Suppressor macrophage treated with lipopolysaccharide for 1 hour (primary cell): Measurements from ENCODE around the gene KIF6.

Experiments used
- DNase-seq, 3 donors: peaks; one replicate each; pipeline ENCODE4 v3.0.0-alpha.2; 2020 to 2022

KIF6 gene

DNA sequence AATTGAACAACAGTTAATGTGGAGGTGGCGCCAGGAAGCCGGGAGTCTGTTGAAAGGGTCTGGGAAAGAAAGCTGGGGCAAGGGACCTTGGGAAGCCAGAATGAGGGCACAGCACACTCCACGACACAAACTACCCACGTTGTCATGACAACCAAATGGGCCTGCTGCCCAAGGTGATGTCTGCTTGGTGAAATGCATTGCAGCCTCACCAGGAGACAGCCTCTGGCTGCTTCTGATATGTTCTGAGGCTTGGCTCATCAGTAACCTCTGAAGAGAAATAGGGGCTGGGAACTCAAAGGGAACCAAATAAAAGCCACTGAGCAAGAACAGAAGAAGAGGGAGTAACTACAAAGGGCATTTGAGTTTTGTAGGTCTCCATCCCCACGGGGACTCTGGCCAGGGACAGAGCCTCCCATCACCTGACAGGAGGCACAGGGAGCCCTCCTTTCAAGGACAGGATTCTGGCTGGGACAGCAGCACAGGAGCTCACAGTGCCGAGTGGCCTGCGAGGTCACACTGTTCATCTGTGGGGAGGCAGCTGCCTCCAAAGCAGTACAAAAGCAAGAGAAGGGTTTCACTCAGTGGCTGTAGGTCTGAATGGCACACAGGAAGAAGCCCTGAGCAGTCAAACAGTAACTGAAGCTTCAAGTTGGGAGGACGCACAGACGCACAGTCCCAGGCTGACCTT lies 358.1 kb downstream of the KIF6 start:
- DNase-seq: no peak

GRCh38 chr6:39365281-39366074 lies 359.7 kb downstream of the KIF6 start:
- peak; percentile 33 to 44 (median 43) for DNase-seq

DNA sequence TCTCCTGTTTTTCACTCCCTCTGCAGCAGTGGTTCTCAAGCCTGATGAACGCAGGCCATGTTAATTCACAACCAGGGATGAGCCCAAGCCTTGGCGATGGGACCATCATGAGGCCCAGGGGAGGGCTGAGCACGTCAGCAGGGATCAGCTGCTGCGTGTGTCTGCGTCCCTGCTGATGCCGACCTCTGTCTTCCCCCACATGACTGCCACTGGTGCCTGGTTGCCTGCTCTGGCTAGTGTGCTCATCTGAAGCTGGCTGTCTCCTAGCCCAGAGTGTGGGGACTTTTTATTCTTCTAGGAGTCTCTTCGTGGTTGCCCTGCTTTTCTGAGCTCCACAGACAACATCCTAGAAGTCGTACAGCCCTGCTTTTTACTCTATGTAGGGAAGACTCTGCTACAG lies 361.9 kb downstream of the KIF6 start:
- DNase-seq: no peak

- DNase-seq: no peak
Measured at GRCh38 chr6:39362487-39362865, 362.7 kb downstream of the KIF6 start.

DNA sequence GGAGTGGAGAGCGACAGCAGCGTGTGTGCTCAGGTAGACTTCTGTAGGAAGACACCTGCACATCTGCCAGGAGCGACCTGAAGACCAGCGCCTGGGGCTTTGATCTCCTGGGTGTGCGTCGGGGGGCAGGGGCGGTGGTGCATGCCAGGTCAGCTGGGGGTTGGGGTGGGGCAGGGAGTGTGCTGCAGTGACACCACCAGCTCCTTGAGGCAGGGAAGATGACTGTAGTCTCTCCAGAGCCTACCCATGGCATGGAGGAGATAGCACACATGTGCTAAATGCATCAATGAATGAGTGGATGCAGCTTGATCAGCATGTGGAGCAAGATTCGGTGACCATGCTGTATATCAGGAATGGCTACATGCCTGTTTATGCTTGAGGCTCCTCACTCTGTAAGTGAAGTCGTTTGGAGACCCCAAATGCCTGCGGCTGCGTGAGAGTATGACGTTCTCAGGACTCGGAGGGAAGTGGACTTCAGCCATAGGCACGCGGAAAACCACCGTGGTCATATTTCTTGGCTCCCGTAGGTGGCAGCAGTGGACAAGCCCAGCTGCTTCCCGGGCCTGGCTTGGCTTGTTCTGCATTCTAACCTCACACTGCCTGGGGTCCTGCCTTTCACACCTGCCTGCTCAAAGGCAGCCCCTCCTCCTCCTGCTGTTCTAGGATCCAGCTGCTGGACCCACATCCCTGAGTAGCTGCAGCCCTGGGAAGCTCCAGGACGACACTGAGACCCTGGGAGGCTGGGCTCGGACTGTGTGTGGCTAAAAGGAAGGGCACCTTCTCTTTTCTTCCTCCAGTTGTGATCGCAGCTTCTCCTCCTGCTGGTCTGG lies 363.3 kb downstream of the KIF6 start:
- peak; percentile 70 to 83 (median 82) for DNase-seq

DNA sequence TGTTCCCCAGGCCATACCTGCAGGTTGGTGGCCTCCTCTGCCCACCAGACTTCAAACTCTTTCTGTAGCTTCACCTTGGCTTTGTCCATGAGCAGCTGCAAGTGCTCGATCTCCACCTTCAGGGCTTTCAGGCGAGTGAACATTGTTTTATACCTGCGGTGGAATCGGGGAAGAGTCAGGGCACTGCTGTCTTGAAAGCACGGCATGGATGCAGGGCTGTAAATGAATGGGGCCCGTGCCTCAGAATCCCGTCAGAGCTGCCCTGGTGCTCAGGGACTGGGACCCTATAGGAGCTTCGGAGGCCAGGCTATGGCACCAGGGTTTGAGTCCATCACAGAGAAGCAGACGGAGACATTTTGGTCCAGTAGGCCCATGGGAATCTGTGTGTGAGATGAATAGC lies 364.8 kb downstream of the KIF6 start:
- no peak for DNase-seq

- peak in 1 of 3 donors; percentile 26 for DNase-seq
Measured at GRCh38 chr6:39357998-39358686, 367.1 kb downstream of the KIF6 start.

DNA sequence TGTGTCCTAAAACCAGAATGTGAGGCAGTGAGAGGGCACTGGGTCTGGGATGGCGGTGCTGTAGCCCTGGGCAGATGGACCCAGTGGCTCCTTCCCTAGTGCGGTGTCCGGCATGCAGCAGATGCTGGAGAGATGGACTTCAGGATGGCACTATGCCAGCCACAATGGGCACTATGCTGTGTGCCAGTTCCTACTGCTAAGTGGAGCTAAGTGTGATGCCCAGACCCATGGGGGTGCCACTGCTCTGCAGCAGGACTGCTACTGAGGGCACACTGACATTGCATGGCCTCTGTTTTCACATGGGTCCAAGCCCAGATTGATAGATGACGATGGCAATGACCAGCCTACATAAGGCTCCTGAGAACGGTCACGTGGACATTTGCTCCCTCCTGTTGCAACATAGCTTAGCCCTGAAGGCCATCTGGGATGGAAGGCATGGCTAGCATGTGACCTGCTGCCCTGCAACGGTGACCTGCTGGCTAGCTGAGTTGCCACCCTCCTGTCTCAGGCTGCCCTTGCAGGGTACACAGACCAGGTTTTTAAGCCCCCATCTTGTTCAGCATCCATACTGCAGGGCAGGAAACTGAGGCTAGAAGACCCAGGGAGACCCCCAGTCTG lies 371.4 kb downstream of the KIF6 start:
- DNase-seq: no peak

- no peak for DNase-seq
Measured at GRCh38 chr6:39350723-39351505, 374.3 kb downstream of the KIF6 start.

GRCh38 chr6:39348740-39349139 lies 376.5 kb downstream of the KIF6 start:
- DNase-seq: no peak

- peak; percentile 69 to 80 (median 79) for DNase-seq
Measured at GRCh38 chr6:39347906-39348585, 377.2 kb downstream of the KIF6 start.

DNA sequence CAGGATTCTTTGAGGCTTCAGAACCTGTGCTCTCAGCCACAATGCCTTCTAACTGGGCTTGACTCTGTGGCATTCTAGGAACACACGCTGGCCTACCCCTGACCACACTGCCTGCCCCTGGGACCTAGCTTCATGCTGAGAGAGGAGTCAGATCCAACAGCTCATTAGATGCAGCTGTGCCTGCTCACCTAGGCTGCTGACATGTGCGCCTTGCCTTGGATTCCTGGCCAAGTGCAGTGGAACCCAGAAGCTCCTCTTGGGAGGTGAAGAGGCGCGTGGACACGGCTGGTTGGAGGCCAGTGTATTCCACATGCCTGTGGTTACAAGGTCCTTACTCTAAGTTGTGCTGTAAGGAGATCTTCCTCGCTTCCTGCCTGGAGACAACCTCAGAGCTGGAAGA lies 378.0 kb downstream of the KIF6 start:
- no peak for DNase-seq

DNA sequence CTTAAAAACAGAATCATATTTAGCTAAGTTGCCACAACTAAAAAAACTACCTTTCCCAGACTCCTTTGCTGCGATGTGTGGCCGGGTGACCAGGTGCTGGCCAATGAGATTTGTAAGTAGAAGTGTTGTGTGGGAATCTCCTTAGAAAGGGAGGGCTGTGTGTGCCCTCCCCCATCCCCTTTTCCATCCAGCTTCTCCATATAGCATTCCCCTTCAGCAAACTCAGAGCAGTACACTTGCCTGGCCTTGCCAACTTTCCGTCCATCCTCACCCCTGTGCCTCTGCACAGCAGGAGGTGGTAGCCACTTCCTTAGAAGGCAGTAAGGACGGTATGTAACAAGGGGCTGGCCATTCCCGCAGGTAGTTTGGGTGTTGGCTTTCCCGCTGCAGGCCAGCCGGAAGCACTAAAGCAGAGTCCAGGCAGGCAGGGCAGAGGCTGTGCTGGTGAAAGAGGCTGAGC lies 380.4 kb downstream of the KIF6 start:
- no peak for DNase-seq

DNA sequence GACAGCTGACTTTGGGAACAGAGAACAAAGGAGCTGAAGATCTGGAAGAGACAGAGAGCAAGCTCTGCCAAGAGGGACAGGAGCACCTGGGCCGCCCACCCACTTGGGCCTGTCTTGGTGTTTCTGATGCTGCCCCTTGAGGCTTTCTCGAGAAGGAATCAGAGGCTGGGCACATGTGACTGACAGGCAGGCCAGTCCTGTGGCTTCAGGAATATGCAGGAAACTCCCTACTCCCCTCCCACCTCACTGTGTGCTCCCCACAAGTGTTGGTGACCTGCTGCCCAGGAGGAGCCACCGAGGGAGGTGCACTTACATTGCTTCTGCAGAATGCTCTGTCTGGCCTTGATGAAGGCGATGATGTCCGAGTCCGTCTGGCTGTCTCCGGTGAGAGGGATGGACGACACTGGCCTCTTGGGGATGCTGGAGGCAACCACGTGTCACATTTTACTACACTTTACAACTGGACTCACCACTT lies 381.8 kb downstream of the KIF6 start:
- DNase-seq: no peak

- peak; percentile 32 to 42 (median 34) for DNase-seq
Measured at GRCh38 chr6:39342692-39343395, 382.4 kb downstream of the KIF6 start.

GRCh38 chr6:39341937-39342336 lies 383.3 kb downstream of the KIF6 start:
- peak; percentile 27 to 48 (median 28) for DNase-seq

DNA sequence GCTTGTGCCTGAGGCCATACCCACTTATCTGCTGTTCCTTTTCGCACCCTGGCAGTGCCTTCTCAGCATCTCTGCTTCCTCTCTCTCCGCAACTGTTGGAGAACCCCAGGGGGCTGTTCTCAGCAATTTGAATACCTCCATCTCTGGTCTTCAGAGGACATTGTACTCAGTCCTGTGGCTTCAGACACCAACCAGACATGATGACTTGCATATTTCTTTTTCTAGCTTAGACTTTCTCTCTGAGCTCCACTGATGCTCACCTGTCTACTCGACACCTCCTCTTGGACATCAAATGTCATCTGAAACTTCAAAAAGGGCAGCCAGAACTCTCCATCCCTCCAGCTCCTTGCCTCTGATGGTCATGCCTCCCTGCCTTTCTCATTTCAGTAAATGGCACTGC lies 383.9 kb downstream of the KIF6 start:
- DNase-seq: no peak

GRCh38 chr6:39339868-39340550 lies 385.2 kb downstream of the KIF6 start:
- peak; percentile 24 to 51 (median 31) for DNase-seq
